K562 (cell line): ENCODE measurements around the gene TXLNB. TPM values are rescaled to one million over a fixed set of nuclear protein-coding genes. Genes with fewer than 3 reads are reported as not detected.

ENCODE experiments used
- ATAC-seq: fragments of 200-7000 bp; cut with Tn5 transposase; 3 replicates; pipeline ENCODE4 v1.9.1; 2020; ENCODE audit warnings: moderate library complexity
- BruUV-seq: library from RNA; stranded (reverse); fragments of 400-500 nt; replicated peaks from 2 replicates; lab custom pipeline; 2021; lab: Mats Ljungman, UMichigan
- CTCF ChIA-PET: fragments of 300-600 bp; formaldehyde crosslinking; extraction: SDS; loops from one replicate; lab custom pipeline; 2021; ENCODE audit warnings: low intra/inter-chr PET ratio; lab: Yijun Ruan, JAX
- POLR2A ChIA-PET: fragments of 300-600, 350-650 bp; sonication (Branson Sonifier 250); formaldehyde crosslinking; extraction: SDS; loops from one replicate; lab custom pipeline; 2021; ENCODE audit warnings: antibody characterized with exemption, inconsistent platforms; lab: Yijun Ruan, JAX
- DNase-seq, 4 experiments: peaks; one replicate each; pipeline versions ENCODE4 v3.0.0 to v3.0.0-alpha.2; 2011 to 2018; ENCODE audit warnings: low spot score in 3 of 4, mixed read lengths in 3 of 4; ENCODE audit errors: extremely low read depth in 1 of 4
- FAIRE-seq: peaks from 2 replicates; lab custom pipeline; 2011; peaks lifted over from hg19 to GRCh38; lab: Jason Lieb, UNC
- H2AFZ ChIP-seq: 2 replicates; pipeline ENCODE4 v1.6.0; 2011; ENCODE audit warnings: low read depth, low read length, control low read depth, inconsistent platforms
- H3K27ac ChIP-seq: fragments of 200-600 bp; 3 replicates; pipeline ENCODE4 v1.8.0; 2011; ENCODE audit warnings: low read depth, mild to moderate bottlenecking, control low read depth, inconsistent platforms, low read length, moderate library complexity, mixed read lengths; ENCODE audit errors: extremely low read depth
- H3K27me3 ChIP-seq, 2 experiments: fragments of 300-600 bp in 1 of 2; 2 replicates in 1 of 2; 3 replicates in 1 of 2; pipeline versions ENCODE4 v1.6.0 to v1.8.0; 2011; ENCODE audit warnings: inconsistent platforms in 2 of 2, low read length in 2 of 2, mild to moderate bottlenecking in 1 of 2, mixed read lengths in 1 of 2, moderate library complexity in 1 of 2; ENCODE audit not compliant: control insufficient read depth in 2 of 2, insufficient read depth in 2 of 2
- H3K36me3 ChIP-seq: fragments of 300-600 bp; 3 replicates; pipeline ENCODE4 v1.8.0; 2011; ENCODE audit warnings: mild to moderate bottlenecking, low read length, inconsistent platforms; ENCODE audit not compliant: control insufficient read depth, insufficient read depth
- H3K4me1 ChIP-seq, 2 experiments: fragments of 200-600 bp in 1 of 2; replicated peaks in 1 of 2; 2 replicates in 1 of 2; 3 replicates in 1 of 2; pipeline versions ENCODE4 v1.5.1 to v1.8.0; 2011; ENCODE audit warnings: inconsistent platforms in 2 of 2, low read length in 2 of 2, mild to moderate bottlenecking in 1 of 2, mixed read lengths in 1 of 2, moderate library complexity in 1 of 2; ENCODE audit not compliant: control insufficient read depth in 2 of 2, insufficient read depth in 2 of 2
- H3K4me2 ChIP-seq: 2 replicates; pipeline ENCODE4 v1.6.1; 2011; ENCODE audit warnings: low read length, control low read depth, inconsistent platforms, mixed read lengths; ENCODE audit not compliant: insufficient read depth
- H3K4me3 ChIP-seq: fragments of 200-600 bp; sonication (generic), shearing (Covaris generic); 2 replicates; pipeline ENCODE4 v1.5.1; 2016; ENCODE audit warnings: control low read depth, inconsistent platforms
- H3K79me2 ChIP-seq: fragments of 200-600 bp; 3 replicates; pipeline ENCODE4 v1.8.0; 2011; ENCODE audit warnings: low read length, inconsistent platforms; ENCODE audit not compliant: control insufficient read depth, insufficient read depth
- H3K9ac ChIP-seq, 2 experiments: 2 replicates each; pipeline versions ENCODE4 v1.6.0 to v1.6.1; 2011; ENCODE audit warnings: low read depth in 2 of 2, low read length in 2 of 2, control low read depth in 1 of 2, inconsistent platforms in 1 of 2, mild to moderate bottlenecking in 1 of 2, mixed read lengths in 1 of 2; ENCODE audit not compliant: insufficient read depth in 1 of 2
- H3K9me1 ChIP-seq: one replicate; pipeline ENCODE4 v1.6.0; 2011; ENCODE audit warnings: inconsistent platforms, mild to moderate bottlenecking, low read length, moderate library complexity; ENCODE audit not compliant: control insufficient read depth, insufficient read depth
- H3K9me3 ChIP-seq: replicated peaks from 2 replicates; pipeline ENCODE4 v1.5.1; 2011; ENCODE audit warnings: low read depth, low read length, inconsistent platforms; ENCODE audit not compliant: control insufficient read depth, insufficient read depth
- H4K20me1 ChIP-seq: replicated peaks from 2 replicates; pipeline ENCODE4 v1.6.1; 2011; ENCODE audit warnings: low read length, inconsistent platforms, mixed read lengths; ENCODE audit not compliant: control insufficient read depth, insufficient read depth
- CBFB ChIP-seq: sonication (generic); formaldehyde crosslinking; IDR thresholded peaks from 2 replicates; pipeline ENCODE4 v1.4.0; 2020; ENCODE audit warnings: mild to moderate bottlenecking, missing genetic modification reagents
- CBX3 ChIP-seq, 2 experiments: IDR thresholded peaks; 1 replicate in 1 of 2; 2 replicates in 1 of 2; pipeline ENCODE4 v1.6.1; 2012; ENCODE audit warnings: inconsistent platforms in 2 of 2, low read length in 2 of 2, borderline replicate concordance in 1 of 2, control low read depth in 1 of 2
- FOXM1 ChIP-seq, 2 experiments: fragments of 450-650 bp in 1 of 2; sonication (generic) in 1 of 2; formaldehyde crosslinking in 1 of 2; IDR thresholded peaks; 2 replicates each; pipeline versions ENCODE4 v1.6.1 to v1.9.0; 2017 to 2022; ENCODE audit warnings: low read depth in 2 of 2, mild to moderate bottlenecking in 2 of 2, missing genetic modification reagents in 1 of 2, moderate library complexity in 1 of 2
- HDAC2 ChIP-seq: fragments of 450-650 bp; IDR thresholded peaks from 2 replicates; pipeline ENCODE4 v1.6.1; 2016; ENCODE audit warnings: mild to moderate bottlenecking
- ILK ChIP-seq: fragments of 450-650 bp; IDR thresholded peaks from 2 replicates; pipeline ENCODE4 v1.6.1; 2016; ENCODE audit warnings: missing genetic modification characterization, low read depth, mild to moderate bottlenecking, missing compliant biosample characterization, moderate library complexity, borderline replicate concordance
- L3MBTL2 ChIP-seq: fragments of 450-650 bp; IDR thresholded peaks from 2 replicates; pipeline ENCODE4 v1.6.1; 2016; ENCODE audit warnings: mild to moderate bottlenecking, moderate library complexity
- MEF2A ChIP-seq: IDR thresholded peaks from 2 replicates; pipeline ENCODE4 v1.6.1; 2011; ENCODE audit warnings: low read depth, mild to moderate bottlenecking, low read length, moderate library complexity; ENCODE audit not compliant: control insufficient read depth
- RBM22 ChIP-seq: fragments of 200-400 bp; formaldehyde crosslinking; IDR thresholded peaks from 2 replicates; pipeline ENCODE4 v1.6.1; 2018; ENCODE audit warnings: low read length, low read depth; ENCODE audit not compliant: poor library complexity, severe bottlenecking
- SETDB1 ChIP-seq: IDR thresholded peaks from one replicate; pipeline ENCODE4 v1.6.1; 2012; ENCODE audit warnings: low read length, control low read depth, inconsistent platforms
- SIN3B ChIP-seq: fragments of 450-650 bp; IDR thresholded peaks from 2 replicates; pipeline ENCODE4 v1.6.1; 2017; ENCODE audit warnings: low read depth, mild to moderate bottlenecking, moderate library complexity
- TCF7L2 ChIP-seq: fragments of 150-350 bp; IDR thresholded peaks from 2 replicates; pipeline ENCODE4 v1.6.1; 2016; ENCODE audit warnings: low read depth, mild to moderate bottlenecking, low read length, moderate library complexity
- ZNF77 ChIP-seq: fragments of 250-450 bp; sonication (Bioruptor Pico); IDR thresholded peaks from 2 replicates; pipeline ENCODE4 v1.5.0; 2020
- WGBS: fragments of 100-300 bp; shearing (Covaris generic); methylation state at CpG from one replicate; pipeline ENCODE4 v1.1.6; 2016; ENCODE audit warnings: low coverage, mixed read lengths; ENCODE audit not compliant: insufficient coverage; ENCODE audit errors: missing lambda C conversion rate; 5-methylcytosine and 5-hydroxymethylcytosine counted together
- in situ Hi-C: fragments of 300-500 bp; cut with MboI; formaldehyde crosslinking; loops from 4 replicates; pipeline ENCODE4 v1.15.0; 2018; ENCODE audit warnings: inconsistent platforms, mixed read lengths
- intact Hi-C: fragments of 100-400 bp; cut with micrococcal nuclease; formaldehyde crosslinking; loops from 2 replicates; pipeline ENCODE4 v1.14.2; 2022
- polyA plus RNA-seq, 8 experiments: library from polyadenylated mRNA; depleted of rRNA in 4 of 8; stranded (reverse) in 5 of 8; unstranded in 3 of 8; fragments of >200 nt; fragmentation: Nextera tagmentation in 2 of 8; fragmentation: Illumina TruSeq in 1 of 8; extraction: Ambion mirVana in 2 of 8; extraction: Trizol in 1 of 8; gene quantifications; 2 replicates each; pipeline versions ENCODE4 v1.2.1 to v1.2.3, GENCODE V29; 2011 to 2014; ENCODE audit warnings: inconsistent platforms in 1 of 8, missing spikeins in 1 of 8
- total RNA-seq, 7 experiments: library from RNA; depleted of rRNA in 6 of 7; stranded (reverse); fragments of >200 nt in 6 of 7; fragmentation: Illumina TruSeq in 2 of 7; extraction: Trizol in 2 of 7; gene quantifications; 2 replicates each; pipeline versions ENCODE4 v1.2.1 to v1.2.3, GENCODE V29; 2011 to 2021; ENCODE audit warnings: low replicate concordance in 1 of 7
- TF ChIP-seq, protein P1 (sequence below): fragments of 250-450 bp; sonication (Bioruptor Pico); IDR thresholded peaks from 2 replicates; pipeline ENCODE4 v1.4.0; 2020; ENCODE audit warnings: mild to moderate bottlenecking, moderate library complexity
- TF ChIP-seq, protein P2 (sequence below): fragments of 250-450 bp; sonication (Bioruptor Pico); IDR thresholded peaks from 2 replicates; pipeline ENCODE4 v1.5.0; 2020; ENCODE audit warnings: mild to moderate bottlenecking, borderline replicate concordance
- TF ChIP-seq, protein P3 (sequence below): sonication (generic); formaldehyde crosslinking; IDR thresholded peaks from 2 replicates; pipeline ENCODE4 v1.8.0; 2022; ENCODE audit warnings: mild to moderate bottlenecking, low read depth, missing genetic modification reagents

TXLNB gene
- total and polyA plus RNA-seq, 9 of the 15 experiments (the other 6 are each of a cell fraction or from before 2014, with no cell fraction given), result not detected

DNA sequence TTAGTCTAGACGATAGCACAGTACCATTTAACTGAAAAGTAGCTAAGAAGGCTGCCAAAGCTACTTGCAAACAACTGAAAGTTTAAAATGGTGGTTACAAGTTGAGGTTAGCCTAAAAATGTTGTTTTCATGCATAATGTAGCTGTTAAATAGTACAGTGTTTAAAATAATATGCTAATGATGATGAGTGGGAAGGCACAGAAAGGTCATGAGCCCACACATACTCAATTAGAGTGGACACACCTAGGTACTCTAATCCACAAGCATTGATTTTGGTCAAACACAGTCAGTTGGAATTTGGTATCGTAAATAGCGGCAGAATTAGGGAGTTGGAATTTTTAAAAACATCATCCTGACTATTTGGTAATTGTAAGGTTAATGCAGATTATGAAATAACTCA lies 7.0 kb downstream of the TXLNB start (continued):
- TF ChIP-seq, protein P1, sequence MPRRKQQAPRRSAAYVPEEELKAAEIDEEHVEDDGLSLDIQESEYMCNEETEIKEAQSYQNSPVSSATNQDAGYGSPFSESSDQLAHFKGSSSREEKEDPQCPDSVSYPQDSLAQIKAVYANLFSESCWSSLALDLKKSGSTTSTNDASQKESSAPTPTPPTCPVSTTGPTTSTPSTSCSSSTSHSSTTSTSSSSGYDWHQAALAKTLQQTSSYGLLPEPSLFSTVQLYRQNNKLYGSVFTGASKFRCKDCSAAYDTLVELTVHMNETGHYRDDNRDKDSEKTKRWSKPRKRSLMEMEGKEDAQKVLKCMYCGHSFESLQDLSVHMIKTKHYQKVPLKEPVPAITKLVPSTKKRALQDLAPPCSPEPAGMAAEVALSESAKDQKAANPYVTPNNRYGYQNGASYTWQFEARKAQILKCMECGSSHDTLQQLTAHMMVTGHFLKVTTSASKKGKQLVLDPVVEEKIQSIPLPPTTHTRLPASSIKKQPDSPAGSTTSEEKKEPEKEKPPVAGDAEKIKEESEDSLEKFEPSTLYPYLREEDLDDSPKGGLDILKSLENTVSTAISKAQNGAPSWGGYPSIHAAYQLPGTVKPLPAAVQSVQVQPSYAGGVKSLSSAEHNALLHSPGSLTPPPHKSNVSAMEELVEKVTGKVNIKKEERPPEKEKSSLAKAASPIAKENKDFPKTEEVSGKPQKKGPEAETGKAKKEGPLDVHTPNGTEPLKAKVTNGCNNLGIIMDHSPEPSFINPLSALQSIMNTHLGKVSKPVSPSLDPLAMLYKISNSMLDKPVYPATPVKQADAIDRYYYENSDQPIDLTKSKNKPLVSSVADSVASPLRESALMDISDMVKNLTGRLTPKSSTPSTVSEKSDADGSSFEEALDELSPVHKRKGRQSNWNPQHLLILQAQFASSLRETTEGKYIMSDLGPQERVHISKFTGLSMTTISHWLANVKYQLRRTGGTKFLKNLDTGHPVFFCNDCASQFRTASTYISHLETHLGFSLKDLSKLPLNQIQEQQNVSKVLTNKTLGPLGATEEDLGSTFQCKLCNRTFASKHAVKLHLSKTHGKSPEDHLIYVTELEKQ (CRISPR knock-in tag), result no peak

DNA sequence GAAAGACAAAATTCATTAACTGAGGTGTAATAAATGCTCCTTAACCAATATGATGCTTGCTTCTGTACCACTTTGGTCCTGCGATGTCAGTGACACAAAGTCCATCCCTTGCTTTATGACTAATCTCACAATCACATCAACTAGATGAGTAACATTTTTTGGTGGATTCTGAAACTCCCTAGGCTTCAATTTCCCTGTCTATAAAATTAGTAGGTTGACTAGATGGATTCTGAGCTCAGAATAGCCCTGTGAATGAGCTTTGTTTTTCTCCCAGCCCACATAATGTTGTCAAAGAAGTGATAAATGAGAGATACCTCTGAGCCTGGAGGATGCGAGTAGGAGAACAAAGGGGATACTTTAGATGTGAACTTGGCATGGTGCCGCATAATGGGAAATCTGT lies 9.1 kb downstream of the TXLNB start:
- no peak overlapping the region for H3K4me3 ChIP-seq
- no TSS peak for BruUV-seq
- H2AFZ ChIP-seq, result no peak overlapping the region
- H3K36me3 ChIP-seq, result no peaks in the 10 kb centered on the region
- FAIRE-seq (no peak), ATAC-seq (no peak), DNase-seq (no peak)
- no peaks in the 10 kb centered on the region for H4K20me1 ChIP-seq
- no peak overlapping the region for H3K9ac ChIP-seq
- no peaks in the 10 kb centered on the region for H3K9me3 ChIP-seq
- intact Hi-C loops (no loop called here), in situ Hi-C loops (no loop called here)
- CTCF ChIA-PET, result interaction anchor here (0.6 kb wide), 1 partner anchor 21 kb away, joined by 5 read pairs; no protein-coding TSS in a partner anchor
- no peak overlapping the region for H3K4me2 ChIP-seq
- no peaks in the 10 kb centered on the region for H3K9me1 ChIP-seq
- peaks cover 3 to 16% of the 10 kb centered on the region in 2 experiments; a peak in 2 of 5 replicates for H3K27me3 ChIP-seq
- H3K27ac ChIP-seq, result no peak overlapping the region
- no peaks in the 10 kb centered on the region for H3K4me1 ChIP-seq
- POLR2A ChIA-PET, result no interaction called here
- H3K79me2 ChIP-seq, result no peaks in the 10 kb centered on the region
- 8% methylated on average over 3 of the region's 3 CpGs for WGBS
- TF ChIP-seq ZNF77 (CRISPR knock-in tag) (no peak), SETDB1 (no peak), CBFB (CRISPR knock-in tag) (no peak), RBM22 (no peak), ILK (no peak), FOXM1 (IDR thresholded peaks at IDR 0.05; ENCODE audit: low read depth) (no peak), FOXM1 (CRISPR knock-in tag; IDR thresholded peaks at IDR 0.05; ENCODE audit: low read depth) (no peak), CBX3 (IDR thresholded peaks at IDR 0.05; ENCODE audit: borderline replicate concordance in 1 of 2, low read length in 2 of 2) (no peak), HDAC2 (no peak), SIN3B (no peak), MEF2A (no peak), L3MBTL2 (no peak), TCF7L2 (no peak)
- TF ChIP-seq, protein P2, sequence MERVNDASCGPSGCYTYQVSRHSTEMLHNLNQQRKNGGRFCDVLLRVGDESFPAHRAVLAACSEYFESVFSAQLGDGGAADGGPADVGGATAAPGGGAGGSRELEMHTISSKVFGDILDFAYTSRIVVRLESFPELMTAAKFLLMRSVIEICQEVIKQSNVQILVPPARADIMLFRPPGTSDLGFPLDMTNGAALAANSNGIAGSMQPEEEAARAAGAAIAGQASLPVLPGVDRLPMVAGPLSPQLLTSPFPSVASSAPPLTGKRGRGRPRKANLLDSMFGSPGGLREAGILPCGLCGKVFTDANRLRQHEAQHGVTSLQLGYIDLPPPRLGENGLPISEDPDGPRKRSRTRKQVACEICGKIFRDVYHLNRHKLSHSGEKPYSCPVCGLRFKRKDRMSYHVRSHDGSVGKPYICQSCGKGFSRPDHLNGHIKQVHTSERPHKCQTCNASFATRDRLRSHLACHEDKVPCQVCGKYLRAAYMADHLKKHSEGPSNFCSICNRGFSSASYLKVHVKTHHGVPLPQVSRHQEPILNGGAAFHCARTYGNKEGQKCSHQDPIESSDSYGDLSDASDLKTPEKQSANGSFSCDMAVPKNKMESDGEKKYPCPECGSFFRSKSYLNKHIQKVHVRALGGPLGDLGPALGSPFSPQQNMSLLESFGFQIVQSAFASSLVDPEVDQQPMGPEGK (CRISPR knock-in tag), result no peak
- TF ChIP-seq, protein P3, sequence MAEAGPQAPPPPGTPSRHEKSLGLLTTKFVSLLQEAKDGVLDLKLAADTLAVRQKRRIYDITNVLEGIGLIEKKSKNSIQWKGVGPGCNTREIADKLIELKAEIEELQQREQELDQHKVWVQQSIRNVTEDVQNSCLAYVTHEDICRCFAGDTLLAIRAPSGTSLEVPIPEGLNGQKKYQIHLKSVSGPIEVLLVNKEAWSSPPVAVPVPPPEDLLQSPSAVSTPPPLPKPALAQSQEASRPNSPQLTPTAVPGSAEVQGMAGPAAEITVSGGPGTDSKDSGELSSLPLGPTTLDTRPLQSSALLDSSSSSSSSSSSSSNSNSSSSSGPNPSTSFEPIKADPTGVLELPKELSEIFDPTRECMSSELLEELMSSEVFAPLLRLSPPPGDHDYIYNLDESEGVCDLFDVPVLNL (CRISPR knock-in tag), result no peak
